ENCODE measurements around the gene USP49.

DNA sequence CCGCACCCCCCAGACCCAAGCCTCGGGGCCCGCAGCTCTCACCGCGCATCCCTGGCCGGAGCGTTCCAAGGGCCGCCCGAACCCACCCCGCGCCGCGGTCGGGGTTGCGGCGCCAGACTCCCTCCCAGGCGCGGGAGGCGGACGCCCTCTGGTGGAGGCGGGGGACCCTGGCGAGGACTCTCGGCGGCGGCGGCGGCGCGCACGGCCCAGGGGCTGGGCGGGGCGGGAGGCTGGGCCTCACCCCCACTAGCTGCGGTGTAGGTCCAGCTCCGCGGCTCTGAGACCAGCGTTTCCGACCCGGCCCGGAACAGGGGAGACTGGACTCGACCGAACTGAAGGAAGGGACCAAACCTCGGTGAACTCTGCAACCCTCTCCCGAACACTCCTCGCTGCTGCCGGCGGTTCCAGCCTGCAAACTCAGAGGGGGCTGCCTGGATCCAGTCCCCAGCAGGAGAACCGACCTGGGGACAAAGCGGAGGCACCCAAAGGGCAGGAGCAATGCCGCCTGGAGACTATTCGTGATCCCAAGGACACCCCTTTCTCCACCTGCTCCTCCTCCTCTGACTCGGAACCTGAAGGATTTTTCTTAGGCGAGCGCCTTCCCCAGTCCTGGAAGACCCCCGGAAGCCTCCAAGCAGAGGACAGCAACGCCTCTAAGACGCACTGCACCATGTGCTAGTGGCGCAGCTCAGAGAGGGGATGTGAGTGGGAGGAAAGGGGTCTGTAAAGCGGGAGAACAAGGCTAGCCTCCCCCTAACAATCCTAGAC is 108.5 kb downstream of the USP49 start:
- TF ChIP-seq, protein P1, sequence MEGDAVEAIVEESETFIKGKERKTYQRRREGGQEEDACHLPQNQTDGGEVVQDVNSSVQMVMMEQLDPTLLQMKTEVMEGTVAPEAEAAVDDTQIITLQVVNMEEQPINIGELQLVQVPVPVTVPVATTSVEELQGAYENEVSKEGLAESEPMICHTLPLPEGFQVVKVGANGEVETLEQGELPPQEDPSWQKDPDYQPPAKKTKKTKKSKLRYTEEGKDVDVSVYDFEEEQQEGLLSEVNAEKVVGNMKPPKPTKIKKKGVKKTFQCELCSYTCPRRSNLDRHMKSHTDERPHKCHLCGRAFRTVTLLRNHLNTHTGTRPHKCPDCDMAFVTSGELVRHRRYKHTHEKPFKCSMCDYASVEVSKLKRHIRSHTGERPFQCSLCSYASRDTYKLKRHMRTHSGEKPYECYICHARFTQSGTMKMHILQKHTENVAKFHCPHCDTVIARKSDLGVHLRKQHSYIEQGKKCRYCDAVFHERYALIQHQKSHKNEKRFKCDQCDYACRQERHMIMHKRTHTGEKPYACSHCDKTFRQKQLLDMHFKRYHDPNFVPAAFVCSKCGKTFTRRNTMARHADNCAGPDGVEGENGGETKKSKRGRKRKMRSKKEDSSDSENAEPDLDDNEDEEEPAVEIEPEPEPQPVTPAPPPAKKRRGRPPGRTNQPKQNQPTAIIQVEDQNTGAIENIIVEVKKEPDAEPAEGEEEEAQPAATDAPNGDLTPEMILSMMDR (conservative IDR thresholded peaks at IDR 0.05 in 1 of 2, IDR thresholded peaks at IDR 0.05 in 1 of 2; ENCODE audit: low read depth in 1 of 2, low read length in 2 of 2), result peak; percentile 26 to 49
- TF ChIP-seq EZH2 (IDR thresholded peaks at IDR 0.05; ENCODE audit: low read length, missing control alignments), result no peak

Measured in fibroblast of lung (primary cell).